HEK293T (cell line): ENCODE results near the gene PROK2.

Source experiments
- ARNT ChIP-seq: fragments of 450-650 bp; IDR thresholded peaks from 2 replicates; pipeline ENCODE4 v1.6.1; 2017; ENCODE audit warnings: mild to moderate bottlenecking
- BHLHE40 ChIP-seq: fragments of 450-650 bp; IDR thresholded peaks from 2 replicates; pipeline ENCODE4 v1.6.1; 2016; ENCODE audit warnings: mild to moderate bottlenecking, moderate library complexity, borderline replicate concordance
- CTBP1 ChIP-seq: fragments of 450-650 bp; IDR thresholded peaks from 2 replicates; pipeline ENCODE4 v1.6.1; 2016; ENCODE audit warnings: borderline replicate concordance
- FOXA1 ChIP-seq: fragments of 450-650 bp; IDR thresholded peaks from 2 replicates; pipeline ENCODE4 v1.6.1; 2016; ENCODE audit warnings: mild to moderate bottlenecking
- FOXK2 ChIP-seq: fragments of 450-650 bp; IDR thresholded peaks from 2 replicates; pipeline ENCODE4 v1.6.1; 2016; ENCODE audit warnings: mild to moderate bottlenecking
- FOXM1 ChIP-seq: fragments of 450-650 bp; IDR thresholded peaks from 2 replicates; pipeline ENCODE4 v1.6.1; 2017; ENCODE audit warnings: mild to moderate bottlenecking, borderline replicate concordance
- HDGF ChIP-seq: fragments of 450-650 bp; IDR thresholded peaks from 2 replicates; pipeline ENCODE4 v1.6.1; 2017; ENCODE audit warnings: antibody characterized with exemption, borderline replicate concordance
- LEF1 ChIP-seq: fragments of 450-650 bp; IDR thresholded peaks from 2 replicates; pipeline ENCODE4 v1.6.1; 2017; ENCODE audit warnings: mild to moderate bottlenecking, borderline replicate concordance
- NFRKB ChIP-seq: fragments of 450-650 bp; IDR thresholded peaks from 2 replicates; pipeline ENCODE4 v1.6.1; 2016; ENCODE audit warnings: mild to moderate bottlenecking, moderate library complexity
- PKNOX1 ChIP-seq: fragments of 450-650 bp; IDR thresholded peaks from 2 replicates; pipeline ENCODE4 v1.6.1; 2016
- SP1 ChIP-seq: fragments of 450-650 bp; IDR thresholded peaks from 2 replicates; pipeline ENCODE4 v1.6.1; 2017
- SUZ12 ChIP-seq: fragments of 450-650 bp; IDR thresholded peaks from 2 replicates; pipeline ENCODE4 v1.6.1; 2016; ENCODE audit warnings: mild to moderate bottlenecking
- TARDBP ChIP-seq: fragments of 450-650 bp; IDR thresholded peaks from 2 replicates; pipeline ENCODE4 v1.6.1; 2016
- ZNF384 ChIP-seq: fragments of 450-650 bp; IDR thresholded peaks from 2 replicates; pipeline ENCODE4 v1.6.1; 2016

GRCh38 chr3:71760140-71760539 lies 24.8 kb downstream of the PROK2 start:
- no peak for TF ChIP-seq SUZ12
- no peak for TF ChIP-seq PKNOX1
- no peak for TF ChIP-seq FOXM1
- no peak for TF ChIP-seq FOXA1
- TF ChIP-seq CTBP1 = no peak
- TF ChIP-seq BHLHE40 = no peak
- no peak for TF ChIP-seq FOXK2
- no peak for TF ChIP-seq ARNT
- no peak for TF ChIP-seq LEF1
- no peak for TF ChIP-seq ZNF384
- no peak for TF ChIP-seq TARDBP
- no peak for TF ChIP-seq HDGF
- TF ChIP-seq NFRKB = no peak
- no peak for TF ChIP-seq SP1
